IPS-11a (cell line): Measurements from ENCODE around the gene RD3L.

Experiments
- H3K4me3 ChIP-seq: one replicate; pipeline ENCODE4 v1.5.1; 2013; ENCODE audit warnings: low read depth, low read length, control low read depth

The RD3L gene

DNA sequence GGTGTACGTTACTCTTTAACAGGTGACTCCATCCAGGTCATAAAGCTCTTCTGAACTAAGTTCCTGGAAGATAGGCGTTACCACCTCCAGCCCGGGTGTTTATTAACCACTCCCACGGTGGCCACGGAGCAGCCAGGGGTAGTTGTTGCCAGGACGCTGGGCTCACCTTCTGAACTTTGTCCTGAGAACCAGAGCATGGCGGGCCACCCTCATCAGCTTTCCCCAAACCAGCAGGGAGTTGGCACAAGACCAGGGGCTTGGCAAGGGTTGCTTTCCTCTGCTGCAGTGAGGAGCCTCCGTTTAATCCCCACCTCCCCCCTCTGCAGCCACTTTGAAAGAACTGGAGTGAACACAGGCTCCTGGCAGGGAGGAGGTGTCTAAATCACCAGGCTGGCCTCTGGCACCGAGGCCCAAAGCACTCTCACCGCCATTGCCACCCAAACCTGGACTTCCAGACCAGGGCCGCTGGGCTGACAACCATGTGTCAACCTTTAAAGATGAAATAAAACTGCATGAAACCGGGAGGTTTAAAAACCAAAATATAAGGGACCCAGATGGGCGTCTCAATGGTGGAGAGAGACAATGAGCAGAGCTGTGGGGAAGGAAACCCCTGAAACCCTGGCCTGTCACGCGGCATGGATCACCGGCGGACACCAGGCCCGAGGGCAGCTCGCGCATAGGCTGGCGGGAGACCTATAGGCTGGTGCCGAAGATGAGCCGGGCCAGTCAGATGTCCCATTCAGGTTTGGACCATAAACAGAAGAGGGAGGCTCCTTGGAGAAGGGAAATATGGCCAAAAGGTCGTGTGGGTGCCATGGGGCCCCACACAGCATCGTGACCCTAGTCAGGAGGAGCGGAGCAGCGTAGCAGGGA, 45.0 kb downstream of the RD3L start:
- no peak overlapping the region for H3K4me3 ChIP-seq

DNA sequence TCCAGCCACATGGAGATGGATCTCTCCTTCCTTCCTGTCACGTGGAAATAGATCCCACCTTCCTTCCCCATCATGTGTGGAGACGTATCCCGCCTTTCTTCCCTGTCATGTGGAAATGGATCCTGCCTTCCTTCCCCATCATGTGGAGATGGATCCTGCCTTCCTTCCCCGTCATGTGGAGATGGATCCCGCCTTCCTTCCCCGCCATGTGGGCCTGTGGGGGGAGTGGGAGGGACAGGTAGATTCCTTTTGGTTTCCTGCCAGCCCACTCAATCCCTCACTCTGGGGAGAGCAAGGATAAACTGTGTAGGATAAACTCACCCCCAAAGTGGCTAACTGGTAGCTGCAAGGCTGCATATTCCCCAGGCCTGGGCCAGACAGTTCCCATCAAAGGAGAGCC, 45.8 kb downstream of the RD3L start:
- no peak overlapping the region for H3K4me3 ChIP-seq

DNA sequence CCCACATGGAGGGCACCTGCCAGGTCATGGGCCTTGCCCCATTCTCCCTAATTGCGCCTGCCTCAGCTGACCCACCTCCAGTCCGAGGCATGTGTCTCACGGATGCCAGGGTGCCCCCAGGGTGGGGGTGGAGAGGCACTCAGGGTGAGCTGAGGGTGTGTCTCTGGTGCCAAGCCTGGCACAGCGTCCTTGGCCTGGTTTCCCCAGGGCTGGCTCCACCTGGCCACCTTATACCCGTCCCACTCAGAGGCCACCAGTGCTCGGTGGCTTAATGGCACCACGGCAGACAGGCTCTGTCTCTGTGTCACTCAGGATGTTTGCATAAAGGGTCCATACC, 47.6 kb downstream of the RD3L start:
- no peak overlapping the region for H3K4me3 ChIP-seq

DNA sequence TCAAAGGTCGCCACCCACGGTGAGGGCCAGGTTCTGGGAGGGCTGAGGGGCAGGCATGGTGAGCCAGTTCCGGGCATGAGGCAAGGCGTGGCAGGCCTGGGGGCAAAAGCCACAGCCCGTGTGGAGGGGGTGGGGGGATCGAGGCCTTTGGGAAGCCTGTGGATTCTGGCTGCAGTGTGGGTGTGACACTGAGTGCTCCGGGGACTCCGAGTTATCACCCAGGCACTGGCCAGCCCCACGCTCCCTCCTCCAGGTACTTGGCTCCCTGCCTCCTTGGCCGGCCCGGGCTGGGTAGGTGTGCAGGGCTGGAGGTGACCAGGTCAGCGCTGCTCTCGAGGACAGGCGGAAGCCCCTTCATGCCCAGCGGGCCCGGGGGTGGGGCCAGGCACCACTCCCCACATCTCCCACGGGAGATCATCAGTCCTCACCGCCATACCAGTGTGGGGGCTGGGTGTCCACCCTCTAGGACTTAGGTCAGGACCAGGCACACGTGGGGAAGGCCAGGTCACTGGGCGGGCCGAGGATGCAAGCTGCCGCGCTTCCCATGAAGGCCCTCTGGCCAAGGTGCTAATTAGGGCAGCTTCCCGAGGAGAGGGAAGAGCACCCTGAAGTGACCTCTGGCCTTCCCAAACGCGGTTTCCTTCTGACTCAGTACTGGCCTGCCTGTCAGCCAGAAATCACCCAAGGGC, 48.2 kb downstream of the RD3L start:
- H3K4me3 ChIP-seq: no peak overlapping the region

DNA sequence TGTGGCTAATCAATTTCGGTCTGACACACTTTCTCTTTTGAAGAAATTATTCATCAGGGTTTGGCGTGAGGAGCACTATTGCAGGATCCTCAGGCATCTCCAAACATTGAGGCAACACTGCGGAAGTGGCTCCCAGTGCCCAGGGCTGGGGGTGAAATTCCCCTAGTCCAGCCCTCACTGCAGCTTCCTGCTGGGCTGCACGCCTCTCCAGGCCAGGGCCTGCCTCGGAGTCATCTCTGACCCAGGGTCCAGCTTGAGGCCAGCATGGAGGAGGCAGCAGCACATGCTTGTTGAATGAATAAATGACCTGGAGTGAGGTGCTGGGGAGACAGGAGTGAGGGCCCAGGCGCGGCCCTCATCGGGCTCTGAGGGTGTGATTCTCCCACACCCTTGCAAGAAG, 50.1 kb downstream of the RD3L start:
- H3K4me3 ChIP-seq: no peak overlapping the region

DNA sequence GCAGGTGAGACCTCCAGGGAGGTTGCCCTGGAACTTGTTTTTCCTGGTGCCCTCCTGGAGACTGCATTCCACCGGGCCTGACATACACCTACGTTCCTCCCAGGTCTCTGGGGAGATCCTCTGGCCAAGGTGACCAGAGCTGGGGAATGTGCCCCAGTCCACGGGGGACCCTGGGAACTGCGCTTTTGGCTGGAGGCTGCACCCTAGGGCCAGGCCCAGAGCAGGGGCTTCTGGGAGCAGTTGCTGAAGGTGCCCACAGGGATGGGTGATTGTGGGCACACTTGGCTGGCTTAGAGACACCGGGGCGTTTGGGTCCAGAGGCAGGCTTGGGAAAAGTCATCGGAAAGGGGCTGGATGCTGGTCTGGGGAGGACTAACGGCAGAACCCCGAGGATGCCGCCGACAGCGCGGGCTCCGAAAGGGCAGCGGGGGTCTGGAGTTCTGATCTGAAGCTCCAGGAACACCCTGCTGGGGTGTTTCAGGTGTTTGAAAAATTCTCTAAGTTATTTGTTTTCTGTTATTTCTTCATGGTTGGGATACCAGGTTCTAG, 50.6 kb downstream of the RD3L start:
- H3K4me3 ChIP-seq: no peak overlapping the region

DNA sequence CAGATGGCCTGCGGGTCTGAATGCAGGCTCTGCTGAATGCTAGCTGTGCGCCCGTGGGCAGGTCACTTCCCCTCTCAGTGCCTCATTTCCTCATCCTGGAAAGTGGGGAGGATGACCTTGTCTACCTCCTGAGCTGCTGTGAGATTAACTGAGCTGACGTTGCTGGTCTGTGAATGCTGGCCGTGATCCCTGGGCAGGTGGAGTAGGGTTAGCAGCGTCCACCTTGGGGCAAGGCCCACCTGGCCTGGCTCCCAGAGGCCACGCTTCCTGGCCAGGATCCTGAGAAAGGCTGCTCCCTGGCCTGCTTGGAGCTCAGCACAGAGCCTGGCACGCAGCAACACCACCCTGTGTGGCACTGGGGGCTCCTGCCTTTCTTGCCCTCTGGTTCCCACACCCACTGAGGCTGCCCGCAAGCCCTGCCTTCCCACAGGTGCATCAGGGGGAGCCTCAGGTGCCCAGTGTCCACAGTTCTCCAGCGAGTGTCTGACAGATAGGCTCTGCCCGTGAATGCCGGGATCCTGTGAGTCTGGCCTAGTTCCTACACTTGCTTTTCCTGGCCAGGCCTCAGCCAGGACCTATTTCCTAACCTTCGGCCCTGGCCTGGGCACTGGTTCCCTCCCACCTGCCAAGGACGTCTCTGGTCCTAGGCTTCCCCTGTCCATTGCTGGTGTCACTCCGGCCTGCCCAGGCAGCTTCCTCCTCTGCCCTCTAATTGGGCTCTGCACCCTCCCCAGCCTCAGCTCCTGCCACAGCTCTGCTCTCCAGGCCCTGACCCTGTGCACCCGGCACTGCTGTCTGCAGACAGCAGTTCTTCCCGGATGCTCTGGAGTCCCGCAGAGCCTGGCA, 51.3 kb downstream of the RD3L start:
- H3K4me3 ChIP-seq: no peak overlapping the region
